GM12891 (cell line): ENCODE data around the gene NOS3.

Experiments used
- PAX5 ChIP-seq: IDR thresholded peaks from 2 replicates; pipeline ENCODE4 v1.6.1; 2011; ENCODE audit warnings: low read length, moderate library complexity, mild to moderate bottlenecking; ENCODE audit not compliant: insufficient read depth, severe bottlenecking
- POLR2A ChIP-seq: IDR thresholded peaks from 2 replicates; pipeline ENCODE4 v1.6.1; 2011; ENCODE audit warnings: low read depth, low read length, control low read depth
- POLR2AphosphoS5 ChIP-seq: IDR thresholded peaks from 2 replicates; pipeline ENCODE4 v1.6.1; 2011; ENCODE audit warnings: low read depth, low read length, control low read depth
- POU2F2 ChIP-seq: IDR thresholded peaks from 2 replicates; pipeline ENCODE4 v1.6.1; 2011; ENCODE audit warnings: low read depth, mild to moderate bottlenecking, control low read depth, low read length, moderate library complexity
- SPI1 ChIP-seq: IDR thresholded peaks from 2 replicates; pipeline ENCODE4 v1.6.1; 2011; ENCODE audit warnings: low read depth, low read length, control low read depth
- TAF1 ChIP-seq: IDR thresholded peaks from 2 replicates; pipeline ENCODE4 v1.6.1; 2011; ENCODE audit warnings: low read depth, low read length, control low read depth

DNA sequence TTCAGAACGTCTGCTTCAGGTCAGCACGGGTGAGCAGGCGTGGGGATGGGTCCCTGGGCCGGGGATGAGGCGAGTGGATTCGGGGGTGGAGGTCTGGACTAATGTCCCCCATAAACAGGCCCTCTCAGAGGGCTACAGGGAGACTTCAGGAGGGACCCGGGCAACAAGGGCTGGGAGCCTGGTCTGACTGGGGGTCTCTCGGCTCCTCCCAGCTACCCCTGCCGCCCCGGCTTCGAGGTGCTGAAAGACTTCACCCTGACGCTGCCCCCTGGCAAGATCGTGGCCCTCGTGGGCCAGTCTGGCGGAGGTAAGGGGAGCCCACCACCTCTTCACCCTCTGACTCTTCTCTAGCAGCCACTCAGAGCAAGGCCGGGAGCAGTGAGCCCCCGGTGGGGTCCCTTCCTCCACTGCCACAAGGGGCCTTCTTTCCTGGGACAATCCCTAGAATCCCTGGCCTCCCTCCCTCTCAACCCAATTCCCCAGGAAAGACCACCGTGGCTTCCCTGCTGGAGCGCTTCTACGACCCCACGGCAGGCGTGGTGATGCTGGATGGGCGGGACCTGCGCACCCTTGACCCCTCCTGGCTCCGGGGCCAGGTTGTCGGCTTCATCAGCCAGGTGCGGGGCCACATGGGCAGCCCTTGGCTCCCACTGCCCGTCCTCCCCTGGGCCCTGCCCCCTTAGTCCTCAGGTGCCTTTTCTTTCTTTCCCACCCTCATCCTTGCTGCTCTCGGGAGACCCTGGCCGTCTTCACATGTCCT lies 50.0 kb downstream of the NOS3 start:
- no peak for TF ChIP-seq SPI1
- TF ChIP-seq POLR2A: no peak
- TF ChIP-seq TAF1: no peak
- no peak for TF ChIP-seq POLR2AphosphoS5
- TF ChIP-seq PAX5: no peak
- TF ChIP-seq POU2F2: no peak
